HepG2 (cell line): ENCODE results near the gene NEDD8. TPM values are rescaled to one million over a fixed set of nuclear protein-coding genes. Genes with fewer than 3 reads are reported as not detected.

Source experiments
- CBFB ChIP-seq: sonication (generic); formaldehyde crosslinking; IDR thresholded peaks from 2 replicates; pipeline ENCODE4 v1.4.0; 2020; ENCODE audit warnings: missing genetic modification reagents
- ELF3 ChIP-seq: IDR thresholded peaks from 2 replicates; pipeline ENCODE4 v1.6.1; 2016; ENCODE audit warnings: missing genetic modification reagents, missing compliant biosample characterization
- FOXC1 ChIP-seq: sonication (generic); formaldehyde crosslinking; IDR thresholded peaks from 2 replicates; pipeline ENCODE4 v1.8.0; 2022; ENCODE audit warnings: mild to moderate bottlenecking, missing genetic modification reagents, borderline replicate concordance
- RBAK ChIP-seq: sonication (generic); formaldehyde crosslinking; IDR thresholded peaks from 2 replicates; pipeline ENCODE4 v1.5.1; 2020; ENCODE audit warnings: mild to moderate bottlenecking, missing genetic modification reagents
- REPIN1 ChIP-seq: sonication (generic); formaldehyde crosslinking; IDR thresholded peaks from 2 replicates; pipeline ENCODE4 v1.8.0; 2022; ENCODE audit warnings: missing genetic modification reagents, low read depth, mild to moderate bottlenecking, borderline replicate concordance
- SIN3A ChIP-seq: IDR thresholded peaks from 2 replicates; pipeline ENCODE4 v1.6.1; 2011; ENCODE audit warnings: low read depth, mild to moderate bottlenecking, control low read depth, low read length, borderline replicate concordance
- ZC3H13 ChIP-seq: sonication (generic); formaldehyde crosslinking; IDR thresholded peaks from 2 replicates; pipeline ENCODE4 v1.8.1; 2023; ENCODE audit warnings: mild to moderate bottlenecking, missing genetic modification reagents, moderate library complexity
- ZNF501 ChIP-seq: sonication (generic); formaldehyde crosslinking; IDR thresholded peaks from 2 replicates; pipeline ENCODE4 v1.5.1; 2020; ENCODE audit warnings: mild to moderate bottlenecking, moderate library complexity, missing genetic modification reagents
- ZNF513 ChIP-seq: sonication (generic); formaldehyde crosslinking; conservative IDR thresholded peaks from 2 replicates; pipeline ENCODE4 v1.5.0; 2020; ENCODE audit warnings: missing genetic modification reagents
- ZSCAN9 ChIP-seq: IDR thresholded peaks from 2 replicates; pipeline ENCODE4 v1.6.1; 2016; ENCODE audit warnings: borderline replicate concordance
- polyA plus RNA-seq, 8 experiments: library from polyadenylated mRNA; depleted of rRNA in 3 of 8; stranded (reverse) in 7 of 8; unstranded in 1 of 8; fragments of >200 nt; fragmentation: Illumina TruSeq in 4 of 8; extraction: Trizol in 4 of 8; gene quantifications; 2 replicates each; pipeline versions ENCODE4 v1.2.1 to v1.2.3, GENCODE V29; 2011 to 2016; ENCODE audit warnings: low read depth in 4 of 8, missing spikeins in 1 of 8, mixed read lengths in 1 of 8; ENCODE audit not compliant: insufficient read depth in 1 of 8
- total RNA-seq, 5 experiments: library from RNA; depleted of rRNA; stranded (reverse); fragments of >200 nt; fragmentation: Illumina TruSeq; extraction: Trizol; gene quantifications; 2 replicates each; pipeline ENCODE4 v1.2.3, GENCODE V29; 2016; ENCODE audit warnings: low read depth in 1 of 5
- TF ChIP-seq, protein P1 (sequence below): sonication (generic); formaldehyde crosslinking; IDR thresholded peaks from 2 replicates; pipeline ENCODE4 v1.4.0; 2020; ENCODE audit warnings: missing genetic modification reagents
- TF ChIP-seq, protein P2 (sequence below), 2 experiments: sonication (generic) in 1 of 2; formaldehyde crosslinking in 1 of 2; IDR thresholded peaks; 2 replicates each; pipeline versions ENCODE4 v1.5.1 to v1.6.1; 2011 to 2020; ENCODE audit warnings: borderline replicate concordance in 1 of 2, low read depth in 1 of 2, low read length in 1 of 2, mild to moderate bottlenecking in 1 of 2, missing genetic modification reagents in 1 of 2, moderate library complexity in 1 of 2
- TF ChIP-seq, protein P3 (sequence below): sonication (generic); formaldehyde crosslinking; IDR thresholded peaks from one replicate; pipeline ENCODE4 v1.5.1; 2020; ENCODE audit warnings: mild to moderate bottlenecking, missing genetic modification reagents; ENCODE audit errors: not compliant biosample characterization

Gene NEDD8
- total and polyA plus RNA-seq, 2 of the 13 experiments (the other 11 are each of a cell fraction or from before 2014, with no cell fraction given): 535 to 713 TPM

GRCh38 chr14:24232645-24233537 lies 724 bp upstream of the NEDD8 start, which contains the start of gene GMPR2 (continued):
- TF ChIP-seq ZNF513: no peak; the same call in 1 of the 2 replicates
- TF ChIP-seq ZNF501 (CRISPR knock-in tag): peak; percentile 85
- TF ChIP-seq, protein P1, sequence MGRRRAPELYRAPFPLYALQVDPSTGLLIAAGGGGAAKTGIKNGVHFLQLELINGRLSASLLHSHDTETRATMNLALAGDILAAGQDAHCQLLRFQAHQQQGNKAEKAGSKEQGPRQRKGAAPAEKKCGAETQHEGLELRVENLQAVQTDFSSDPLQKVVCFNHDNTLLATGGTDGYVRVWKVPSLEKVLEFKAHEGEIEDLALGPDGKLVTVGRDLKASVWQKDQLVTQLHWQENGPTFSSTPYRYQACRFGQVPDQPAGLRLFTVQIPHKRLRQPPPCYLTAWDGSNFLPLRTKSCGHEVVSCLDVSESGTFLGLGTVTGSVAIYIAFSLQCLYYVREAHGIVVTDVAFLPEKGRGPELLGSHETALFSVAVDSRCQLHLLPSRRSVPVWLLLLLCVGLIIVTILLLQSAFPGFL (CRISPR knock-in tag): no peak; the same call in 1 of the 2 replicates
- TF ChIP-seq ZSCAN9 (CRISPR knock-in tag): peak; percentile 81; the same call in 1 of the 2 replicates
- TF ChIP-seq, protein P2, sequence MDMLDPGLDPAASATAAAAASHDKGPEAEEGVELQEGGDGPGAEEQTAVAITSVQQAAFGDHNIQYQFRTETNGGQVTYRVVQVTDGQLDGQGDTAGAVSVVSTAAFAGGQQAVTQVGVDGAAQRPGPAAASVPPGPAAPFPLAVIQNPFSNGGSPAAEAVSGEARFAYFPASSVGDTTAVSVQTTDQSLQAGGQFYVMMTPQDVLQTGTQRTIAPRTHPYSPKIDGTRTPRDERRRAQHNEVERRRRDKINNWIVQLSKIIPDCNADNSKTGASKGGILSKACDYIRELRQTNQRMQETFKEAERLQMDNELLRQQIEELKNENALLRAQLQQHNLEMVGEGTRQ (IDR thresholded peaks at IDR 0.05; ENCODE audit: low read depth, low read length): no peak
- TF ChIP-seq, protein P2 (CRISPR knock-in tag; IDR thresholded peaks at IDR 0.05; ENCODE audit: borderline replicate concordance): no peak
- TF ChIP-seq, protein P3, sequence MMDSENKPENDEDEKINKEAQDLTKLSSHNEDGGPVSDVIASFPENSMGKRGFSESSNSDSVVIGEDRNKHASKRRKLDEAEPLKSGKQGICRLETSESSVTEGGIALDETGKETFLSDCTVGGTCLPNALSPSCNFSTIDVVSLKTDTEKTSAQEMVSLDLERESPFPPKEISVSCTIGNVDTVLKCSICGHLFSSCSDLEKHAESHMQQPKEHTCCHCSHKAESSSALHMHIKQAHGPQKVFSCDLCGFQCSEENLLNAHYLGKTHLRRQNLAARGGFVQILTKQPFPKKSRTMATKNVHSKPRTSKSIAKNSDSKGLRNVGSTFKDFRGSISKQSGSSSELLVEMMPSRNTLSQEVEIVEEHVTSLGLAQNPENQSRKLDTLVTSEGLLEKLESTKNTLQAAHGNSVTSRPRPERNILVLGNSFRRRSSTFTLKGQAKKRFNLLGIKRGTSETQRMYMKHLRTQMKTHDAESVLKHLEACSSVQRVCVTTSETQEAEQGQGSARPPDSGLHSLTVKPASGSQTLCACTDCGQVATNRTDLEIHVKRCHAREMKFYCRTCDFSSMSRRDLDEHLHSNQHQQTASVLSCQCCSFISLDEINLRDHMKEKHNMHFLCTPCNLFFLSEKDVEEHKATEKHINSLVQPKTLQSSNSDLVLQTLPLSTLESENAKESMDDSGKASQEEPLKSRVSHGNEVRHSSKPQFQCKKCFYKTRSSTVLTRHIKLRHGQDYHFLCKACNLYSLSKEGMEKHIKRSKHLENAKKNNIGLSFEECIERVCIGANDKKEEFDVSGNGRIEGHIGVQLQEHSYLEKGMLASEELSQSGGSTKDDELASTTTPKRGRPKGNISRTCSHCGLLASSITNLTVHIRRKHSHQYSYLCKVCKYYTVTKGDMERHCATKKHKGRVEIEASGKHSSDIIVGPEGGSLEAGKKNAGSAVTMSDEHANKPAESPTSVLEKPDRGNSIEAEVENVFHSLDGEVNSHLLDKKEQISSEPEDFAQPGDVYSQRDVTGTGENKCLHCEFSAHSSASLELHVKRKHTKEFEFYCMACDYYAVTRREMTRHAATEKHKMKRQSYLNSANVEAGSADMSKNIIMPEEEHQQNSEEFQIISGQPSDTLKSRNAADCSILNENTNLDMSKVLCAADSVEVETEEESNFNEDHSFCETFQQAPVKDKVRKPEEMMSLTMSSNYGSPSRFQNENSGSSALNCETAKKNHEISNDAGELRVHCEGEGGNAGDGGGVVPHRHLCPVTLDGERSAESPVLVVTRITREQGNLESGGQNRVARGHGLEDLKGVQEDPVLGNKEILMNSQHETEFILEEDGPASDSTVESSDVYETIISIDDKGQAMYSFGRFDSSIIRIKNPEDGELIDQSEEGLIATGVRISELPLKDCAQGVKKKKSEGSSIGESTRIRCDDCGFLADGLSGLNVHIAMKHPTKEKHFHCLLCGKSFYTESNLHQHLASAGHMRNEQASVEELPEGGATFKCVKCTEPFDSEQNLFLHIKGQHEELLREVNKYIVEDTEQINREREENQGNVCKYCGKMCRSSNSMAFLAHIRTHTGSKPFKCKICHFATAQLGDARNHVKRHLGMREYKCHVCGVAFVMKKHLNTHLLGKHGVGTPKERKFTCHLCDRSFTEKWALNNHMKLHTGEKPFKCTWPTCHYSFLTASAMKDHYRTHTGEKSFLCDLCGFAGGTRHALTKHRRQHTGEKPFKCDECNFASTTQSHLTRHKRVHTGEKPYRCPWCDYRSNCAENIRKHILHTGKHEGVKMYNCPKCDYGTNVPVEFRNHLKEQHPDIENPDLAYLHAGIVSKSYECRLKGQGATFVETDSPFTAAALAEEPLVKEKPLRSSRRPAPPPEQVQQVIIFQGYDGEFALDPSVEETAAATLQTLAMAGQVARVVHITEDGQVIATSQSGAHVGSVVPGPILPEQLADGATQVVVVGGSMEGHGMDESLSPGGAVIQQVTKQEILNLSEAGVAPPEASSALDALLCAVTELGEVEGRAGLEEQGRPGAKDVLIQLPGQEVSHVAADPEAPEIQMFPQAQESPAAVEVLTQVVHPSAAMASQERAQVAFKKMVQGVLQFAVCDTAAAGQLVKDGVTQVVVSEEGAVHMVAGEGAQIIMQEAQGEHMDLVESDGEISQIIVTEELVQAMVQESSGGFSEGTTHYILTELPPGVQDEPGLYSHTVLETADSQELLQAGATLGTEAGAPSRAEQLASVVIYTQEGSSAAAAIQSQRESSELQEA (CRISPR knock-in tag): peak; percentile 98
- no peak for TF ChIP-seq RBAK (CRISPR knock-in tag)
- TF ChIP-seq SIN3A: no peak
- peak; percentile 96 for TF ChIP-seq ZC3H13 (CRISPR knock-in tag)
- TF ChIP-seq ELF3 (CRISPR knock-in tag): peak; percentile 71
- peak; percentile 93 for TF ChIP-seq REPIN1 (CRISPR knock-in tag)
- TF ChIP-seq FOXC1 (CRISPR knock-in tag): peak; percentile 99
- TF ChIP-seq CBFB (CRISPR knock-in tag): no peak; the same call in 1 of the 2 replicates
